ENCODE results near the gene KIF12. TPM values are rescaled to one million over a fixed set of nuclear protein-coding genes. Genes with fewer than 3 reads are reported as not detected.
"Not testable (repeated sequence)": the region's sequence is repeated elsewhere in the genome, so short reads cannot be mapped to it uniquely, and the experiment has no call there.

The KIF12 gene
- total RNA-seq, 2 donors from 2014 or later = not detected

DNA sequence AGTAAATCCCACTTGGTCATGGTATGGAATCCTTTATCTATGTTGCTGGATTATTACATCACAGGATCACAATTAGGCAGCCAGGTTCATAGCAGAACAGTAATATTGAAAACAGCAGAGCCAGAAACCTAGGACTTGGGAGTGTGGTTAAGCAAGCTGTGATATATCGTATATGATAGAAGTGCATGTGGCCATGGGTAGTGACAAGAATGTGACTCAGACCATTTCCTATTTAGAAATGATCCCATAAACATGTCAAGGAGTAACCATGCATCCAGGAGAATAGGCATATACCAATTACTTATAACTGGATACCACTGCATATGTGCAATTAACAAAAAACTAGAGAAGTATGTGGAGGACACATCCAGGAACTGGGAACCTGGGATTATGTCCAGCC, 52.2 kb downstream of the KIF12 start:
- Mint-ChIP-seq H3K4me3 (no peak overlapping the region), H3K4me1 (ENCODE audit: low read depth) (no peaks in the 10 kb centered on the region), H3K36me3 (ENCODE audit: insufficient read depth in 2 of 2) (no peaks in the 10 kb centered on the region), H3K27ac (no peak overlapping the region), H3K9me3 (no peaks in the 10 kb centered on the region), H3K27me3 (ENCODE audit: low read depth) (no peaks in the 10 kb centered on the region)
- ATAC-seq (replicated peaks in 1 of 2) (no peak), DNase-seq (no peak)

DNA sequence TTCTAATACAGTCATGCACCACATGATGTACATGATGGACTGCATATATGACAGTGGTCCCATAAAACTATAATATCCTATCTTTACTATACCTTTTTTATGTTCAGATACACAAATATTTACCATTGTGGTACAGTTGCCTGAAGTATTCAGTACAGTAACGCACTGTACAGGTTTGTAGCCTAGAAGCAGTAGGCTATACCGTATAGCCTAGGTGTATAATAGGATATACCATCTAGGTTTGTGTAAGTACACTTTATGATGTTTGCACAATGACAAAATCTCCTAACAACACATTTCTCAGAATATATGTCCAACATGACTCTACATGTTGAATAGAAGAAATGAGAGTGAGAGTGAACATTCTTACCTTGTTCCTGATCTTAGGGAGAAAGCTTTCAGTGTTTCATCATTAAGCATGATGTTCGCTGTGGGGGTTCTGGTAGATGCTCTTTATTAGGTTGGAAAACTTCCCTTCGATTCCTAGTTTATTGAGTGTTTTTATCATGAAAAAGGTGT, 52.8 kb downstream of the KIF12 start:
- no peak overlapping the region for H3K4me3 Mint-ChIP-seq
- DNase-seq (no peak), ATAC-seq (replicated peaks in 1 of 2) (no peak)

DNA sequence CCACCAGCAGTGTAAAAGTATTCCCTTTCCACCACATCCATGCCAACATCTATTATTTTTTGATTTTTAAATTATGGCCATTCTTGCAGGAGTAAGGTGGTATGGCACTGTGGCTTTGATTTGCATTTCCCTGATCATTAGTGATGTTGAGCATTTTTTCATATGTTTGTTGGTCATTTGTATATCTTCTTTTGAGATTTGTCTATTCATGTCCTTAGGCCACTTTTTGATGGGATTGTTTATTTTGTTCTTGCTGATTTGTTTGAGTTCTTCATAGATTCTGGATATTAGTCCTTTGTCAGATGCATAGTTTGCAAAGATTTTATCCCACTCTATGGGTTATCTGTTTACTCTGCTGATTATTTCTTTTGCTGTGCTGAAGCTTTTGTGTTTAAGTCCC, 55.4 kb downstream of the KIF12 start:
- not testable (repeated sequence) for H3K27ac Mint-ChIP-seq; H3K4me3 Mint-ChIP-seq; ATAC-seq (replicated peaks in 1 of 2); H3K9me3 Mint-ChIP-seq; H3K4me1 Mint-ChIP-seq (ENCODE audit: low read depth); H3K27me3 Mint-ChIP-seq (ENCODE audit: low read depth); H3K36me3 Mint-ChIP-seq (ENCODE audit: insufficient read depth in 2 of 2); DNase-seq

More for the DNA sequence above, 52.8 kb downstream of the KIF12 start:
- Mint-ChIP-seq H3K27me3 (ENCODE audit: low read depth) (no peaks in the 10 kb centered on the region), H3K9me3 (no peaks in the 10 kb centered on the region), H3K27ac (no peak overlapping the region), H3K4me1 (ENCODE audit: low read depth) (no peaks in the 10 kb centered on the region), H3K36me3 (ENCODE audit: insufficient read depth in 2 of 2) (no peaks in the 10 kb centered on the region)

Other genes starting within 250 kb of the KIF12 start
- gene ZNF618, start 223.0 kb downstream of the KIF12 start, total RNA-seq = under 1 TPM; 0.23 to 0.62 TPM
- gene AMBP, start 21.0 kb downstream of the KIF12 start, total RNA-seq = not detected
- gene COL27A1, start 56.2 kb upstream of the KIF12 start, total RNA-seq = 1 to 10 TPM; 1.3 to 2.4 TPM
- gene ORM1, start 223.8 kb upstream of the KIF12 start, total RNA-seq = not detected
- not detected for gene ORM2, start 230.6 kb upstream of the KIF12 start, total RNA-seq